ENCODE results near the gene SART3.

The SART3 gene

DNA sequence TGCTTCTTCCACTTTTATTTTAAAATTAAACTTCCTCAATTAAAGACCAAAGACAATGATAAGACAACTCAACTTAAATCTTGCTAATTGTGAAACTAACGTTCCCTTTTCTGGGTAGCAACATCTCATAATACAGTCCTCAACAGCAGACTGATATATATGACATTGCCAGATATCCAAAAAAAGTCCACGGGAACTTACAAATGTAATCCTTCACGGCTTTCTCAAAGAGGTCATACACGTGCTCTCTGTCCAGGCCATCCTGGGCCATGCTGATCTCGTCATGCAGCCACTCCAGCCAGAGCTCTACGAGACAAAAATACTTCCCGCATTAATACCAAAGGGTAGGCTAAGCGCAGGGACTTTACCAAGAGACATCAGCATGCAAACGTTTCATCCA, 13.3 kb downstream of the SART3 start:
- TF ChIP-seq CTCF (IDR thresholded peaks at IDR 0.05; ENCODE audit: insufficient read depth, low read depth, low read length, missing control alignments), result no peak
- H3K4me3 ChIP-seq (ENCODE audit: low read depth, low read length), result peak overlapping the region; percentile 32; the same call in 1 of the 2 replicates
- DNase-seq (ENCODE audit: low read depth), result no peak

DNA sequence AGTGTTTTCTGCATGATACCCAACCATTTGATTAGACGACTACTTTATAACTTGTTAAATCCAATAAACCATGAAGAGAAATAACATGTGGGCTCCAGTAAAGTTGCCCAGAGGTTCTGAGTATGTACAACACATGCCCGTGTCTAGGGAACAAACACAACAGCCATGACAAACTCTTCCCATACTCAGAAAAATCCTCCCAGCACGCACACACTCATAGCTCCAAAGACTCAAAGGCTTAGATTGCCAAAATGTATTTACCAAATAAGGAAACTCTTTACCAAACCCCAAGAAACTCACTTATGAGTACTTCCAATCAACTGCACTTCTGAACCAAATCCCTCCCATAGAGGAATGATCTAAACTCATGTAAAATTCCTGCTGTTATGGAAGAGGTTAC, 17.3 kb downstream of the SART3 start:
- no peak overlapping the region for H3K4me3 ChIP-seq (ENCODE audit: low read depth, low read length)
- no peak for DNase-seq (ENCODE audit: low read depth)
- TF ChIP-seq CTCF (IDR thresholded peaks at IDR 0.05; ENCODE audit: insufficient read depth, low read depth, low read length, missing control alignments), result no peak

GRCh38 chr12:108542320-108542719, 18.7 kb downstream of the SART3 start:
- no peak for DNase-seq (ENCODE audit: low read depth)
- no peak for TF ChIP-seq CTCF (IDR thresholded peaks at IDR 0.05; ENCODE audit: insufficient read depth, low read depth, low read length, missing control alignments)

GRCh38 chr12:108538616-108539195, 22.3 kb downstream of the SART3 start:
- no peak for TF ChIP-seq CTCF (IDR thresholded peaks at IDR 0.05; ENCODE audit: insufficient read depth, low read depth, low read length, missing control alignments)
- H3K4me3 ChIP-seq (ENCODE audit: low read depth, low read length), result no peak overlapping the region
- no peak for DNase-seq (ENCODE audit: low read depth)

More at GRCh38 chr12:108542320-108542719, 18.7 kb downstream of the SART3 start:
- no peak overlapping the region; the same call in 1 of the 2 replicates for H3K4me3 ChIP-seq (ENCODE audit: low read depth, low read length)

DNA sequence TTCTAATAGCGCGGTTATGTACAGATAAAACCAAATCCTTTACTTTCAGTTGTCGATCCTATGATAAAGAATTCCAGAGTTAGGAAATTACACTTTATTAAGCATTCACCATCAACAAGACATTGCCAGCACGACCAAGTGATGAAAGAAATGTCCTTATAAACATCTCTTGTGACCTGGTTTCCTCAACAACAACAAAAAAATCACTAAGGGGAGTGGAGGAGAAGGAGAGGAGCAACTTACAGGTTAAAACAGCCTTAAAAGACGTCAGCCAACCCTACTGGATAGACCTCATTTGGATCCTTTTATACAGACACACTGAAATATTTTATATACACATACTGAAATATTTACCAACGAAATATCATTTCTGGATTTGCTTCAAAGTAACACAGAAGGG, 22.8 kb downstream of the SART3 start:
- no peak for TF ChIP-seq CTCF (IDR thresholded peaks at IDR 0.05; ENCODE audit: insufficient read depth, low read depth, low read length, missing control alignments)
- H3K4me3 ChIP-seq (ENCODE audit: low read depth, low read length), result no peak overlapping the region
- no peak for DNase-seq (ENCODE audit: low read depth)

GRCh38 chr12:108531929-108532848, 28.8 kb downstream of the SART3 start:
- no peak for DNase-seq (ENCODE audit: low read depth)
- no peak overlapping the region for H3K4me3 ChIP-seq (ENCODE audit: low read depth, low read length)
- TF ChIP-seq CTCF (IDR thresholded peaks at IDR 0.05; ENCODE audit: insufficient read depth, low read depth, low read length, missing control alignments), result no peak
